MCF 10A (cell line): ENCODE data around the gene RBM44. TPM values are rescaled to one million over a fixed set of nuclear protein-coding genes. Genes with fewer than 3 reads are reported as not detected.
"Not testable (repeated sequence)": the region's sequence is repeated elsewhere in the genome, so short reads cannot be mapped to it uniquely, and the experiment has no call there.

ENCODE experiments used
- BruUV-seq: library from RNA; stranded (reverse); fragments of 400-500 nt; replicated peaks from 2 replicates; lab custom pipeline; 2021; lab: Mats Ljungman, UMichigan
- CTCF ChIA-PET: fragments of 300-600 bp; sonication (Branson Sonifier 250); formaldehyde crosslinking; extraction: SDS; loops from one replicate; lab custom pipeline; 2021; ENCODE audit warnings: antibody characterized with exemption, inconsistent platforms; lab: Yijun Ruan, JAX
- POLR2A ChIA-PET: fragments of 300-600, 350-650 bp; sonication (Branson Sonifier 250); formaldehyde crosslinking; extraction: SDS; loops from one replicate; lab custom pipeline; 2020; ENCODE audit warnings: antibody characterized with exemption, inconsistent platforms; lab: Yijun Ruan, JAX
- DNase-seq: peaks from one replicate; pipeline ENCODE4 v3.0.0-alpha.2; 2018; ENCODE audit not compliant: unreplicated experiment
- H3K27ac Mint-ChIP-seq: one replicate; pipeline ENCODE4 v1.8.0; 2022; ENCODE audit warnings: mild to moderate bottlenecking, low read depth, mixed read lengths; ENCODE audit not compliant: unreplicated experiment
- H3K27me3 Mint-ChIP-seq: one replicate; pipeline ENCODE4 v1.8.0; 2022; ENCODE audit warnings: mixed read lengths; ENCODE audit not compliant: insufficient read depth, unreplicated experiment
- H3K36me3 Mint-ChIP-seq: one replicate; pipeline ENCODE4 v1.8.0; 2022; ENCODE audit warnings: mild to moderate bottlenecking, moderate library complexity, mixed read lengths; ENCODE audit not compliant: insufficient read depth, unreplicated experiment
- H3K4me1 Mint-ChIP-seq: one replicate; pipeline ENCODE4 v1.8.0; 2022; ENCODE audit warnings: mixed read lengths; ENCODE audit not compliant: insufficient read depth, unreplicated experiment
- H3K4me3 Mint-ChIP-seq: one replicate; pipeline ENCODE4 v1.8.0; 2022; ENCODE audit warnings: mild to moderate bottlenecking, moderate library complexity, mixed read lengths; ENCODE audit not compliant: unreplicated experiment
- H3K9me3 Mint-ChIP-seq: one replicate; pipeline ENCODE4 v1.8.0; 2022; ENCODE audit warnings: mixed read lengths; ENCODE audit not compliant: unreplicated experiment
- CTCF ChIP-seq: fragments of 200-600 bp; IDR thresholded peaks from one replicate; pipeline ENCODE4 v1.8.0; 2022; ENCODE audit warnings: antibody characterized with exemption, mild to moderate bottlenecking; ENCODE audit not compliant: unreplicated experiment
- intact Hi-C: fragments of 100-400 bp; cut with micrococcal nuclease; formaldehyde crosslinking; loops from 2 replicates; pipeline ENCODE4 v1.14.1; 2022
- total RNA-seq: library from RNA; stranded (reverse); gene quantifications from 2 replicates; pipeline ENCODE4 v1.2.3, GENCODE V29; 2022

The RBM44 gene
- total RNA-seq, 1 experiment from 2014 or later = 0.23 TPM

GRCh38 chr2:237841051-237841450 lies 42.5 kb downstream of the RBM44 start:
- H3K4me3 Mint-ChIP-seq = no peak overlapping the region
- ChIA-PET POLR2A (no interaction called here), CTCF (no interaction called here)
- no peaks in the 10 kb centered on the region for H3K36me3 Mint-ChIP-seq
- DNase-seq = no peak
- intact Hi-C loops = no loop called here
- no TSS peak for BruUV-seq
- H3K27me3 Mint-ChIP-seq = peaks cover 3% of the 10 kb centered on the region
- H3K4me1 Mint-ChIP-seq = no peaks in the 10 kb centered on the region
- no peak overlapping the region for H3K27ac Mint-ChIP-seq
- H3K9me3 Mint-ChIP-seq = peaks cover 5% of the 10 kb centered on the region
- no peak for TF ChIP-seq CTCF

GRCh38 chr2:237848940-237849339 lies 50.4 kb downstream of the RBM44 start:
- intact Hi-C loops, DNase-seq, H3K27ac Mint-ChIP-seq, H3K4me3 Mint-ChIP-seq, H3K9me3 Mint-ChIP-seq, BruUV-seq, POLR2A ChIA-PET, H3K4me1 Mint-ChIP-seq, H3K36me3 Mint-ChIP-seq: not testable (repeated sequence)
- CTCF ChIA-PET = interaction anchor here (1.3 kb wide), 1 partner anchor 10 kb away, joined by 5 read pairs; no protein-coding TSS in a partner anchor
- peaks cover 20% of the 10 kb centered on the region for H3K27me3 Mint-ChIP-seq

- ChIA-PET POLR2A (interaction anchor here (0.6 to 1.6 kb wide), 4 partner anchors 33 to 208 kb away, joined by 3 read pairs; no protein-coding TSS in a partner anchor), CTCF (interaction anchor here (0.9 to 1.1 kb wide), 2 partner anchors 111 to 411 kb away, joined by 3 read pairs; no protein-coding TSS in a partner anchor)
- Mint-ChIP-seq H3K27ac (no peak overlapping the region), H3K27me3 (no peaks in the 10 kb centered on the region), H3K36me3 (no peaks in the 10 kb centered on the region), H3K4me3 (no peak overlapping the region), H3K4me1 (peaks cover 8% of the 10 kb centered on the region), H3K9me3 (no peaks in the 10 kb centered on the region)
- DNase-seq = no peak
- intact Hi-C loops = no loop called here
- no peak for TF ChIP-seq CTCF
- BruUV-seq = no TSS peak
Measured at GRCh38 chr2:237854295-237854694, 55.7 kb downstream of the RBM44 start.

- Mint-ChIP-seq H3K4me1 (peaks cover 8% of the 10 kb centered on the region), H3K27me3 (no peaks in the 10 kb centered on the region), H3K9me3 (no peaks in the 10 kb centered on the region), H3K36me3 (no peaks in the 10 kb centered on the region), H3K27ac (no peak overlapping the region), H3K4me3 (no peak overlapping the region)
- TF ChIP-seq CTCF = no peak
- POLR2A ChIA-PET = interaction anchor here (0.9 to 1.5 kb wide), 6 partner anchors 14 to 203 kb away, joined by 3 to 7 read pairs (median 5); partner anchors contain the start of gene SCLY
- BruUV-seq = no TSS peak
- intact Hi-C loops = loop anchor here (1.0 to 2.0 kb wide), 5 partner anchors 111 to 399 kb away; partner anchors contain the start of gene ERFE
- no peak for DNase-seq
- CTCF ChIA-PET = interaction anchor here (0.6 to 1.5 kb wide), 9 partner anchors 16 to 407 kb away, joined by 3 to 8 read pairs (median 3); no protein-coding TSS in a partner anchor
Measured at GRCh38 chr2:237857791-237858190, 59.2 kb downstream of the RBM44 start.
